HepG2 (cell line): ENCODE data around the gene GPR137. TPM values are rescaled to one million over a fixed set of nuclear protein-coding genes. Genes with fewer than 3 reads are reported as not detected.

Experiments used
- ATAC-seq: fragments of 200-7000 bp; cut with Tn5 transposase; 3 replicates; pipeline ENCODE4 v1.9.1; 2020; ENCODE audit warnings: mild to moderate bottlenecking, moderate library complexity
- BruUV-seq: library from RNA; stranded (reverse); fragments of 400-500 nt; replicated peaks from 2 replicates; lab custom pipeline; 2021; lab: Mats Ljungman, UMichigan
- CTCF ChIA-PET: fragments of 300-600 bp; formaldehyde crosslinking; extraction: SDS; loops from one replicate; lab custom pipeline; 2021; ENCODE audit warnings: low total read pairs, inconsistent platforms, low intra/inter-chr PET ratio; lab: Yijun Ruan, JAX
- POLR2A ChIA-PET: fragments of 350-600 bp; sonication (Branson Sonifier 250); formaldehyde crosslinking; loops from one replicate; lab custom pipeline; 2020; ENCODE audit warnings: antibody characterized with exemption, inconsistent platforms; lab: Yijun Ruan, JAX
- DNase-seq: peaks from one replicate; pipeline ENCODE4 v3.0.0-alpha.2; 2015; ENCODE audit warnings: low spot score
- FAIRE-seq: peaks from 3 replicates; lab custom pipeline; 2011; peaks lifted over from hg19 to GRCh38; lab: Jason Lieb, UNC
- H2AFZ ChIP-seq: one replicate; pipeline ENCODE4 v1.6.1; 2011; ENCODE audit warnings: low read length, inconsistent platforms
- H3K27ac ChIP-seq: fragments of 300-600 bp; 3 replicates; pipeline ENCODE4 v1.8.0; 2011; ENCODE audit warnings: mixed run types, mild to moderate bottlenecking, mixed read lengths, low read length, inconsistent platforms; ENCODE audit not compliant: insufficient read depth; ENCODE audit errors: extremely low read length
- H3K27me3 ChIP-seq, 2 experiments: fragments of 200-600 bp in 1 of 2; 2 replicates in 1 of 2; 3 replicates in 1 of 2; pipeline versions ENCODE4 v1.6.0 to v1.8.0; 2011; ENCODE audit warnings: low read length in 2 of 2, mild to moderate bottlenecking in 2 of 2, moderate library complexity in 2 of 2, inconsistent platforms in 1 of 2; ENCODE audit not compliant: insufficient read depth in 2 of 2, control insufficient read depth in 1 of 2
- H3K36me3 ChIP-seq, 2 experiments: fragments of 200-600 bp in 1 of 2; replicated peaks in 1 of 2; 2 replicates in 1 of 2; 3 replicates in 1 of 2; pipeline versions ENCODE4 v1.5.1 to v1.8.0; 2011; ENCODE audit warnings: low read length in 2 of 2, inconsistent platforms in 1 of 2; ENCODE audit not compliant: insufficient read depth in 2 of 2, control insufficient read depth in 1 of 2
- H3K4me1 ChIP-seq: 2 replicates; pipeline ENCODE4 v1.5.1; 2012; ENCODE audit warnings: low read length, inconsistent platforms; ENCODE audit not compliant: insufficient read depth
- H3K4me2 ChIP-seq: 2 replicates; pipeline ENCODE4 v1.6.0; 2011; ENCODE audit warnings: low read depth, low read length, inconsistent platforms
- H3K4me3 ChIP-seq, 3 experiments: fragments of 200-600 bp in 1 of 3; sonication (generic), shearing (Covaris generic) in 1 of 3; replicated peaks in 1 of 3; 2 replicates each; pipeline ENCODE4 v1.5.1; 2011 to 2016; ENCODE audit warnings: low read length in 3 of 3, inconsistent platforms in 2 of 3, low read depth in 2 of 3, mild to moderate bottlenecking in 2 of 3, control low read depth in 1 of 3, mixed read lengths in 1 of 3; ENCODE audit not compliant: insufficient read depth in 1 of 3
- H3K79me2 ChIP-seq: one replicate; pipeline ENCODE4 v1.6.1; 2011; ENCODE audit warnings: low read length, inconsistent platforms; ENCODE audit not compliant: insufficient read depth
- H3K9ac ChIP-seq: 2 replicates; pipeline ENCODE4 v1.6.0; 2011; ENCODE audit warnings: mild to moderate bottlenecking, low read depth, low read length, inconsistent platforms; ENCODE audit not compliant: insufficient read depth
- H3K9me3 ChIP-seq: 2 replicates; pipeline ENCODE4 v1.5.1; 2012; ENCODE audit warnings: mild to moderate bottlenecking, low read length
- H4K20me1 ChIP-seq: 2 replicates; pipeline ENCODE4 v1.6.0; 2011; ENCODE audit warnings: inconsistent platforms, mild to moderate bottlenecking, low read length, moderate library complexity; ENCODE audit not compliant: insufficient read depth
- CREB1 ChIP-seq, 2 experiments: fragments of 450-650 bp in 1 of 2; IDR thresholded peaks; 2 replicates each; pipeline ENCODE4 v1.6.1; 2016 to 2017; ENCODE audit warnings: control low read depth in 1 of 2, mild to moderate bottlenecking in 1 of 2, missing compliant biosample characterization in 1 of 2, missing genetic modification characterization in 1 of 2
- CREM ChIP-seq, 2 experiments: sonication (generic) in 1 of 2; formaldehyde crosslinking in 1 of 2; IDR thresholded peaks; 2 replicates each; pipeline versions ENCODE4 v1.4.0 to v1.6.1; 2016 to 2020; ENCODE audit warnings: antibody characterized with exemption in 1 of 2, mild to moderate bottlenecking in 1 of 2, missing genetic modification reagents in 1 of 2
- RBM39 ChIP-seq: fragments of 200-400 bp; formaldehyde crosslinking; IDR thresholded peaks from one replicate; pipeline ENCODE4 v1.6.1; 2018; ENCODE audit warnings: antibody characterized with exemption, mild to moderate bottlenecking, low read depth, low read length; ENCODE audit not compliant: poor library complexity, severe bottlenecking
- SYNCRIP ChIP-seq: fragments of 200-400 bp; formaldehyde crosslinking; IDR thresholded peaks from 2 replicates; pipeline ENCODE4 v1.6.1; 2018; ENCODE audit warnings: mild to moderate bottlenecking, low read depth, low read length; ENCODE audit not compliant: insufficient read depth
- ZFP1 ChIP-seq: IDR thresholded peaks from 2 replicates; pipeline ENCODE4 v1.6.1; 2016
- ZNF350 ChIP-seq: sonication (generic); formaldehyde crosslinking; IDR thresholded peaks from 2 replicates; pipeline ENCODE4 v1.4.0; 2020; ENCODE audit warnings: mild to moderate bottlenecking, low read depth, missing genetic modification reagents, borderline replicate concordance
- ZNF460 ChIP-seq: sonication (generic); formaldehyde crosslinking; IDR thresholded peaks from 2 replicates; pipeline ENCODE4 v1.5.1; 2020; ENCODE audit warnings: missing genetic modification reagents, mild to moderate bottlenecking, borderline replicate concordance
- ZNF510 ChIP-seq: sonication (generic); formaldehyde crosslinking; IDR thresholded peaks from 2 replicates; pipeline ENCODE4 v1.4.0; 2020; ENCODE audit warnings: low read depth, mild to moderate bottlenecking, missing genetic modification reagents
- ZNF563 ChIP-seq: sonication (generic); formaldehyde crosslinking; IDR thresholded peaks from 2 replicates; pipeline ENCODE4 v1.8.0; 2022; ENCODE audit warnings: mild to moderate bottlenecking, moderate library complexity, missing genetic modification reagents
- ZNF790 ChIP-seq: sonication (generic); formaldehyde crosslinking; IDR thresholded peaks from 2 replicates; pipeline ENCODE4 v1.8.0; 2022; ENCODE audit warnings: missing genetic modification reagents, mild to moderate bottlenecking, borderline replicate concordance
- WGBS: methylation state at CpG from one replicate; pipeline ENCODE4 v1.1.6; 2017; ENCODE audit warnings: low lambda C conversion rate; 5-methylcytosine and 5-hydroxymethylcytosine counted together
- in situ Hi-C: cut with HindIII; loops from 2 replicates; pipeline ENCODE4 v1.10.0; 2017; ENCODE audit warnings: low pct_unique_long_range_greater_than_20kb; ENCODE audit not compliant: extremely low pct_ligation_motif_present
- intact Hi-C: fragments of 100-400 bp; cut with micrococcal nuclease; formaldehyde crosslinking; loops from one replicate; pipeline ENCODE4 v1.10.0; 2022; ENCODE audit not compliant: unreplicated experiment
- polyA plus RNA-seq, 8 experiments: library from polyadenylated mRNA; depleted of rRNA in 3 of 8; stranded (reverse) in 7 of 8; unstranded in 1 of 8; fragments of >200 nt; fragmentation: Illumina TruSeq in 4 of 8; extraction: Trizol in 4 of 8; gene quantifications; 2 replicates each; pipeline versions ENCODE4 v1.2.1 to v1.2.3, GENCODE V29; 2011 to 2016; ENCODE audit warnings: low read depth in 4 of 8, missing spikeins in 1 of 8, mixed read lengths in 1 of 8; ENCODE audit not compliant: insufficient read depth in 1 of 8
- total RNA-seq, 5 experiments: library from RNA; depleted of rRNA; stranded (reverse); fragments of >200 nt; fragmentation: Illumina TruSeq; extraction: Trizol; gene quantifications; 2 replicates each; pipeline ENCODE4 v1.2.3, GENCODE V29; 2016; ENCODE audit warnings: low read depth in 1 of 5
- TF ChIP-seq, protein P1 (sequence below): sonication (generic); IDR thresholded peaks from 2 replicates; pipeline ENCODE4 v1.6.1; 2016; ENCODE audit warnings: low read depth, borderline replicate concordance
- TF ChIP-seq, protein P2 (sequence below): sonication (generic); formaldehyde crosslinking; IDR thresholded peaks from 2 replicates; pipeline ENCODE4 v1.8.0; 2022; ENCODE audit warnings: mild to moderate bottlenecking, missing genetic modification reagents
- TF ChIP-seq, protein P3 (sequence below): sonication (generic); formaldehyde crosslinking; IDR thresholded peaks from 2 replicates; pipeline ENCODE4 v1.4.0; 2020; ENCODE audit warnings: mild to moderate bottlenecking, missing genetic modification reagents, borderline replicate concordance

Gene GPR137
- total and polyA plus RNA-seq, 2 of the 13 experiments (the other 11 are each of a cell fraction or from before 2014, with no cell fraction given) = 8.5 to 13.2 TPM

DNA sequence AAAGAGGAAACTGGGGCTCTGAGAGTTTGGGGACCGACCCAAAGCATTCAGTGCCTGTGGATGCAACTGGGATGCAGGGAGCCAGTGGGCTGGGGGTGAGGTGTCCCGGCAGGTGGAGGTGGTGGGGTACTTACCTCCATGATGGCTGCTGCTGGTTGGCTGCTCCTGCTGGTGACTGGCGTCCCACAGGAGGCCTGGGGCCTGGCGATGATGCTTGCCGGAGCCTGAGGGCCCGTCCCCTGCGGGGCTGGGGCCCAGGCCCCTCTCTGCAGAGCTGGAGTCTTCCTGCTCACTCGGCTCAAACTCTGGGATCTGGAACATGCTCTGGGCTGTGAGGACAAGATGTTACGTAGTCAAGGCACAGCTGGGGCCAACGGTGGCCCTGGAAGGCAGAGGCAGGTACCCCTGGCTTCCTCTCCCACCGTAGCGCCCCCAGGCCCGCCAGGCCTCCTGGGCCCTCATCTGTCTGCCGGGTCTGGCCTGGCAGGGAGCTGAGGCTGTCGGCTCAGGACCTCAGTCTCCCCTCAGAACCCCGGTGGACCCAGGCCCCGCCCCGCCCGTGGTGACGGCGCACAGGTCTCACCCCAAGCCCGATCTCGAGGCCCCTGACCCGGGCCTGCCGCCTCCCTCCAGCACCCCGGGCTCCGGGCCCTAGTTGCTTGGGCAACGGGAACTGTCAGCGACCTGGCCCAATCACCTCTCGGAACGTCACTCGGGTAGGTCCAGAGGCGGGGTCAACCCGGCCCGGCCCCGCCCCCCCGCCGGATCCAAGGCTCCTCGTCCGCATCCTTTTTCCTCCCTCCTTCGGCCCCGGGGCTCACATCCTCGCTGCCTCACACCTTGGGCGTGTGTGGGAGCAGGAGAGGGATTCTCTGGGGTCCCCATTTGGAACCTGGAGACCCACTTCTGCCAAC, 1.3 kb upstream of the GPR137 start, which contains the start of gene BAD:
TSS of gene BAD (minus strand) at position 618 of the 914 bp plus-strand sequence. CDS start at position 321, 297 bp downstream.
- Histone ChIP-seq H4K20me1 (no peaks in the 10 kb centered on the region), H3K4me1 (peaks cover 22% of the 10 kb centered on the region; the same call in 1 of the 2 replicates), H3K4me3 (peak within 1 kb of the TSS; percentile 69 to 97 (median 83)), H3K36me3 (no peaks in the 10 kb centered on the region), H3K9ac (peak within 1 kb of the TSS; percentile 79), H3K27me3 (no peaks in the 10 kb centered on the region; a peak in 1 of 5 replicates), H3K9me3 (no peaks in the 10 kb centered on the region), H3K27ac (peak within 1 kb of the TSS; percentile 79), H2AFZ (no peak within 1 kb of the TSS), H3K79me2 (no peaks in the 10 kb centered on the region), H3K4me2 (peak within 1 kb of the TSS; percentile 97)
- CTCF ChIA-PET = no interaction called here
- in situ Hi-C loops = no loop called here
- peak; percentile 92 for ATAC-seq
- WGBS = 3% methylated on average over 15 of the region's 44 CpGs
- FAIRE-seq = peak; percentile 66
- POLR2A ChIA-PET = interaction anchor here (0.7 to 4.6 kb wide), 9 partner anchors 13 to 99 kb away, joined by 3 to 48 read pairs (median 4); partner anchors contain the start of genes ESRRA, FKBP2, PRDX5 and STIP1
- peak; percentile 86 for DNase-seq
- BruUV-seq = TSS peak; percentile 79
- intact Hi-C loops = loop anchor here (2.0 kb wide), 1 partner anchor 14 kb away; no protein-coding TSS in a partner anchor
- TF ChIP-seq CREM (IDR thresholded peaks at IDR 0.05) (peak; percentile 86), CREM (CRISPR knock-in tag; IDR thresholded peaks at IDR 0.05) (peak; percentile 28; the same call in 1 of the 2 replicates), ZNF460 (CRISPR knock-in tag) (0 out of 2 replicates have a peak, but pooled peaks have one; percentile 16), RBM39 (peak; percentile 72), ZNF563 (0 out of 2 replicates have a peak, but pooled peaks have one; percentile 43), ZNF350 (CRISPR knock-in tag) (peak; percentile 15; the same call in 1 of the 2 replicates), ZFP1 (CRISPR knock-in tag) (no peak), CREB1 (IDR thresholded peaks at IDR 0.05) (peak; percentile 83), CREB1 (CRISPR knock-in tag; IDR thresholded peaks at IDR 0.05) (peak; percentile 93), ZNF790 (CRISPR knock-in tag) (0 out of 2 replicates have a peak, but pooled peaks have one; percentile 29), ZNF510 (CRISPR knock-in tag) (no peak), SYNCRIP (no peak)
- TF ChIP-seq, protein P1, sequence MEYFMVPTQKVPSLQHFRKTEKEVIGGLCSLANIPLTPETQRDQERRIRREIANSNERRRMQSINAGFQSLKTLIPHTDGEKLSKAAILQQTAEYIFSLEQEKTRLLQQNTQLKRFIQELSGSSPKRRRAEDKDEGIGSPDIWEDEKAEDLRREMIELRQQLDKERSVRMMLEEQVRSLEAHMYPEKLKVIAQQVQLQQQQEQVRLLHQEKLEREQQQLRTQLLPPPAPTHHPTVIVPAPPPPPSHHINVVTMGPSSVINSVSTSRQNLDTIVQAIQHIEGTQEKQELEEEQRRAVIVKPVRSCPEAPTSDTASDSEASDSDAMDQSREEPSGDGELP = peak; percentile 13; the same call in 1 of the 2 replicates
- TF ChIP-seq, protein P2, sequence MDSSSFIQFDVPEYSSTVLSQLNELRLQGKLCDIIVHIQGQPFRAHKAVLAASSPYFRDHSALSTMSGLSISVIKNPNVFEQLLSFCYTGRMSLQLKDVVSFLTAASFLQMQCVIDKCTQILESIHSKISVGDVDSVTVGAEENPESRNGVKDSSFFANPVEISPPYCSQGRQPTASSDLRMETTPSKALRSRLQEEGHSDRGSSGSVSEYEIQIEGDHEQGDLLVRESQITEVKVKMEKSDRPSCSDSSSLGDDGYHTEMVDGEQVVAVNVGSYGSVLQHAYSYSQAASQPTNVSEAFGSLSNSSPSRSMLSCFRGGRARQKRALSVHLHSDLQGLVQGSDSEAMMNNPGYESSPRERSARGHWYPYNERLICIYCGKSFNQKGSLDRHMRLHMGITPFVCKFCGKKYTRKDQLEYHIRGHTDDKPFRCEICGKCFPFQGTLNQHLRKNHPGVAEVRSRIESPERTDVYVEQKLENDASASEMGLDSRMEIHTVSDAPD (CRISPR knock-in tag) = no peak
- TF ChIP-seq, protein P3, sequence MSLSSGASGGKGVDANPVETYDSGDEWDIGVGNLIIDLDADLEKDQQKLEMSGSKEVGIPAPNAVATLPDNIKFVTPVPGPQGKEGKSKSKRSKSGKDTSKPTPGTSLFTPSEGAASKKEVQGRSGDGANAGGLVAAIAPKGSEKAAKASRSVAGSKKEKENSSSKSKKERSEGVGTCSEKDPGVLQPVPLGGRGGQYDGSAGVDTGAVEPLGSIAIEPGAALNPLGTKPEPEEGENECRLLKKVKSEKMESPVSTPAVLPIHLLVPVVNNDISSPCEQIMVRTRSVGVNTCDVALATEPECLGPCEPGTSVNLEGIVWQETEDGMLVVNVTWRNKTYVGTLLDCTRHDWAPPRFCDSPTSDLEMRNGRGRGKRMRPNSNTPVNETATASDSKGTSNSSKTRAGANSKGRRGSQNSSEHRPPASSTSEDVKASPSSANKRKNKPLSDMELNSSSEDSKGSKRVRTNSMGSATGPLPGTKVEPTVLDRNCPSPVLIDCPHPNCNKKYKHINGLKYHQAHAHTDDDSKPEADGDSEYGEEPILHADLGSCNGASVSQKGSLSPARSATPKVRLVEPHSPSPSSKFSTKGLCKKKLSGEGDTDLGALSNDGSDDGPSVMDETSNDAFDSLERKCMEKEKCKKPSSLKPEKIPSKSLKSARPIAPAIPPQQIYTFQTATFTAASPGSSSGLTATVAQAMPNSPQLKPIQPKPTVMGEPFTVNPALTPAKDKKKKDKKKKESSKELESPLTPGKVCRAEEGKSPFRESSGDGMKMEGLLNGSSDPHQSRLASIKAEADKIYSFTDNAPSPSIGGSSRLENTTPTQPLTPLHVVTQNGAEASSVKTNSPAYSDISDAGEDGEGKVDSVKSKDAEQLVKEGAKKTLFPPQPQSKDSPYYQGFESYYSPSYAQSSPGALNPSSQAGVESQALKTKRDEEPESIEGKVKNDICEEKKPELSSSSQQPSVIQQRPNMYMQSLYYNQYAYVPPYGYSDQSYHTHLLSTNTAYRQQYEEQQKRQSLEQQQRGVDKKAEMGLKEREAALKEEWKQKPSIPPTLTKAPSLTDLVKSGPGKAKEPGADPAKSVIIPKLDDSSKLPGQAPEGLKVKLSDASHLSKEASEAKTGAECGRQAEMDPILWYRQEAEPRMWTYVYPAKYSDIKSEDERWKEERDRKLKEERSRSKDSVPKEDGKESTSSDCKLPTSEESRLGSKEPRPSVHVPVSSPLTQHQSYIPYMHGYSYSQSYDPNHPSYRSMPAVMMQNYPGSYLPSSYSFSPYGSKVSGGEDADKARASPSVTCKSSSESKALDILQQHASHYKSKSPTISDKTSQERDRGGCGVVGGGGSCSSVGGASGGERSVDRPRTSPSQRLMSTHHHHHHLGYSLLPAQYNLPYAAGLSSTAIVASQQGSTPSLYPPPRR (CRISPR knock-in tag) = peak; percentile 34; the same call in 1 of the 2 replicates
